HepG2 (cell line): ENCODE measurements around the gene AKNA. TPM values are rescaled to one million over a fixed set of nuclear protein-coding genes. Genes with fewer than 3 reads are reported as not detected.

ENCODE experiments used
- ATAC-seq: fragments of 200-7000 bp; cut with Tn5 transposase; 3 replicates; pipeline ENCODE4 v1.9.1; 2020; ENCODE audit warnings: mild to moderate bottlenecking, moderate library complexity
- BruUV-seq: library from RNA; stranded (reverse); fragments of 400-500 nt; replicated peaks from 2 replicates; lab custom pipeline; 2021; lab: Mats Ljungman, UMichigan
- CTCF ChIA-PET: fragments of 300-600 bp; formaldehyde crosslinking; extraction: SDS; loops from one replicate; lab custom pipeline; 2021; ENCODE audit warnings: low total read pairs, inconsistent platforms, low intra/inter-chr PET ratio; lab: Yijun Ruan, JAX
- POLR2A ChIA-PET: fragments of 350-600 bp; sonication (Branson Sonifier 250); formaldehyde crosslinking; loops from one replicate; lab custom pipeline; 2020; ENCODE audit warnings: antibody characterized with exemption, inconsistent platforms; lab: Yijun Ruan, JAX
- DNase-seq: peaks from one replicate; pipeline ENCODE4 v3.0.0-alpha.2; 2015; ENCODE audit warnings: low spot score
- FAIRE-seq: peaks from 3 replicates; lab custom pipeline; 2011; peaks lifted over from hg19 to GRCh38; lab: Jason Lieb, UNC
- H2AFZ ChIP-seq: one replicate; pipeline ENCODE4 v1.6.1; 2011; ENCODE audit warnings: low read length, inconsistent platforms
- H3K27ac ChIP-seq: fragments of 300-600 bp; 3 replicates; pipeline ENCODE4 v1.8.0; 2011; ENCODE audit warnings: mixed run types, mild to moderate bottlenecking, mixed read lengths, low read length, inconsistent platforms; ENCODE audit not compliant: insufficient read depth; ENCODE audit errors: extremely low read length
- H3K27me3 ChIP-seq, 2 experiments: fragments of 200-600 bp in 1 of 2; 2 replicates in 1 of 2; 3 replicates in 1 of 2; pipeline versions ENCODE4 v1.6.0 to v1.8.0; 2011; ENCODE audit warnings: low read length in 2 of 2, mild to moderate bottlenecking in 2 of 2, moderate library complexity in 2 of 2, inconsistent platforms in 1 of 2; ENCODE audit not compliant: insufficient read depth in 2 of 2, control insufficient read depth in 1 of 2
- H3K36me3 ChIP-seq, 2 experiments: fragments of 200-600 bp in 1 of 2; replicated peaks in 1 of 2; 2 replicates in 1 of 2; 3 replicates in 1 of 2; pipeline versions ENCODE4 v1.5.1 to v1.8.0; 2011; ENCODE audit warnings: low read length in 2 of 2, inconsistent platforms in 1 of 2; ENCODE audit not compliant: insufficient read depth in 2 of 2, control insufficient read depth in 1 of 2
- H3K4me1 ChIP-seq: 2 replicates; pipeline ENCODE4 v1.5.1; 2012; ENCODE audit warnings: low read length, inconsistent platforms; ENCODE audit not compliant: insufficient read depth
- H3K4me2 ChIP-seq: 2 replicates; pipeline ENCODE4 v1.6.0; 2011; ENCODE audit warnings: low read depth, low read length, inconsistent platforms
- H3K4me3 ChIP-seq, 3 experiments: fragments of 200-600 bp in 1 of 3; sonication (generic), shearing (Covaris generic) in 1 of 3; replicated peaks in 1 of 3; 2 replicates each; pipeline ENCODE4 v1.5.1; 2011 to 2016; ENCODE audit warnings: low read length in 3 of 3, inconsistent platforms in 2 of 3, low read depth in 2 of 3, mild to moderate bottlenecking in 2 of 3, control low read depth in 1 of 3, mixed read lengths in 1 of 3; ENCODE audit not compliant: insufficient read depth in 1 of 3
- H3K79me2 ChIP-seq: one replicate; pipeline ENCODE4 v1.6.1; 2011; ENCODE audit warnings: low read length, inconsistent platforms; ENCODE audit not compliant: insufficient read depth
- H3K9ac ChIP-seq: 2 replicates; pipeline ENCODE4 v1.6.0; 2011; ENCODE audit warnings: mild to moderate bottlenecking, low read depth, low read length, inconsistent platforms; ENCODE audit not compliant: insufficient read depth
- H3K9me3 ChIP-seq: 2 replicates; pipeline ENCODE4 v1.5.1; 2012; ENCODE audit warnings: mild to moderate bottlenecking, low read length
- H4K20me1 ChIP-seq: 2 replicates; pipeline ENCODE4 v1.6.0; 2011; ENCODE audit warnings: inconsistent platforms, mild to moderate bottlenecking, low read length, moderate library complexity; ENCODE audit not compliant: insufficient read depth
- DZIP1 ChIP-seq: sonication (generic); formaldehyde crosslinking; IDR thresholded peaks from 2 replicates; pipeline ENCODE4 v1.5.0; 2020; ENCODE audit warnings: mild to moderate bottlenecking, missing genetic modification reagents
- FOXM1 ChIP-seq: sonication (generic); formaldehyde crosslinking; IDR thresholded peaks from 2 replicates; pipeline ENCODE4 v1.5.0; 2020; ENCODE audit warnings: missing genetic modification reagents
- HIVEP1 ChIP-seq: sonication (generic); formaldehyde crosslinking; IDR thresholded peaks from 2 replicates; pipeline ENCODE4 v1.4.0; 2020; ENCODE audit warnings: mild to moderate bottlenecking, missing genetic modification reagents
- MIER2 ChIP-seq: IDR thresholded peaks from 2 replicates; pipeline ENCODE4 v1.6.1; 2016; ENCODE audit warnings: missing biosample characterization, missing genetic modification reagents
- RAD21 ChIP-seq: fragments of 450-650 bp; formaldehyde crosslinking; IDR thresholded peaks from 2 replicates; pipeline ENCODE4 v1.5.0; 2020; ENCODE audit warnings: mild to moderate bottlenecking
- REPIN1 ChIP-seq: sonication (generic); formaldehyde crosslinking; IDR thresholded peaks from 2 replicates; pipeline ENCODE4 v1.8.0; 2022; ENCODE audit warnings: missing genetic modification reagents, low read depth, mild to moderate bottlenecking, borderline replicate concordance
- SMC3 ChIP-seq: IDR thresholded peaks from 2 replicates; pipeline ENCODE4 v1.6.1; 2011; ENCODE audit warnings: low read length, improper control_type of control experiment
- SOX13 ChIP-seq, 3 experiments: fragments of 450-650 bp in 1 of 3; sonication (generic) in 1 of 3; formaldehyde crosslinking in 1 of 3; IDR thresholded peaks in 2 of 3; conservative IDR thresholded peaks in 1 of 3; 2 replicates each; pipeline versions ENCODE4 v1.5.0 to v1.6.1; 2016 to 2020; ENCODE audit warnings: antibody characterized with exemption in 1 of 3, mild to moderate bottlenecking in 1 of 3, missing compliant biosample characterization in 1 of 3, missing genetic modification reagents in 1 of 3, moderate library complexity in 1 of 3
- SP4 ChIP-seq: sonication (generic); formaldehyde crosslinking; IDR thresholded peaks from 2 replicates; pipeline ENCODE4 v1.8.1; 2023; ENCODE audit warnings: mild to moderate bottlenecking, missing genetic modification reagents
- SPEN ChIP-seq: sonication (generic); formaldehyde crosslinking; IDR thresholded peaks from 2 replicates; pipeline ENCODE4 v1.5.1; 2020; ENCODE audit warnings: low read depth, mild to moderate bottlenecking, missing genetic modification reagents
- TBP ChIP-seq: sonication (generic); formaldehyde crosslinking; IDR thresholded peaks from 2 replicates; pipeline ENCODE4 v1.5.0; 2020; ENCODE audit warnings: missing genetic modification reagents
- TEAD2 ChIP-seq: sonication (generic); formaldehyde crosslinking; IDR thresholded peaks from 2 replicates; pipeline ENCODE4 v1.9.0; 2021; ENCODE audit warnings: missing genetic modification reagents
- XRCC5 ChIP-seq: fragments of 200-400 bp; formaldehyde crosslinking; optimal IDR thresholded peaks from 2 replicates; pipeline ENCODE3; 2017; ENCODE audit warnings: mild to moderate bottlenecking, low read length
- ZFX ChIP-seq: sonication (generic); formaldehyde crosslinking; IDR thresholded peaks from 2 replicates; pipeline ENCODE4 v1.4.0; 2020; ENCODE audit warnings: mild to moderate bottlenecking, low read depth, missing genetic modification reagents, moderate library complexity
- ZNF264 ChIP-seq: sonication (generic); formaldehyde crosslinking; IDR thresholded peaks from 2 replicates; pipeline ENCODE4 v1.4.0; 2020; ENCODE audit warnings: missing genetic modification reagents
- ZNF331 ChIP-seq: sonication (generic); formaldehyde crosslinking; IDR thresholded peaks from 2 replicates; pipeline ENCODE4 v1.4.0; 2020; ENCODE audit warnings: missing genetic modification reagents
- WGBS: methylation state at CpG from one replicate; pipeline ENCODE4 v1.1.6; 2017; ENCODE audit warnings: low lambda C conversion rate; 5-methylcytosine and 5-hydroxymethylcytosine counted together
- in situ Hi-C: cut with HindIII; loops from 2 replicates; pipeline ENCODE4 v1.10.0; 2017; ENCODE audit warnings: low pct_unique_long_range_greater_than_20kb; ENCODE audit not compliant: extremely low pct_ligation_motif_present
- intact Hi-C: fragments of 100-400 bp; cut with micrococcal nuclease; formaldehyde crosslinking; loops from one replicate; pipeline ENCODE4 v1.10.0; 2022; ENCODE audit not compliant: unreplicated experiment
- polyA plus RNA-seq, 8 experiments: library from polyadenylated mRNA; depleted of rRNA in 3 of 8; stranded (reverse) in 7 of 8; unstranded in 1 of 8; fragments of >200 nt; fragmentation: Illumina TruSeq in 4 of 8; extraction: Trizol in 4 of 8; gene quantifications; 2 replicates each; pipeline versions ENCODE4 v1.2.1 to v1.2.3, GENCODE V29; 2011 to 2016; ENCODE audit warnings: low read depth in 4 of 8, missing spikeins in 1 of 8, mixed read lengths in 1 of 8; ENCODE audit not compliant: insufficient read depth in 1 of 8
- total RNA-seq, 5 experiments: library from RNA; depleted of rRNA; stranded (reverse); fragments of >200 nt; fragmentation: Illumina TruSeq; extraction: Trizol; gene quantifications; 2 replicates each; pipeline ENCODE4 v1.2.3, GENCODE V29; 2016; ENCODE audit warnings: low read depth in 1 of 5

Gene AKNA
- total and polyA plus RNA-seq, 2 of the 13 experiments (the other 11 are each of a cell fraction or from before 2014, with no cell fraction given) = 3.0 to 3.1 TPM

DNA sequence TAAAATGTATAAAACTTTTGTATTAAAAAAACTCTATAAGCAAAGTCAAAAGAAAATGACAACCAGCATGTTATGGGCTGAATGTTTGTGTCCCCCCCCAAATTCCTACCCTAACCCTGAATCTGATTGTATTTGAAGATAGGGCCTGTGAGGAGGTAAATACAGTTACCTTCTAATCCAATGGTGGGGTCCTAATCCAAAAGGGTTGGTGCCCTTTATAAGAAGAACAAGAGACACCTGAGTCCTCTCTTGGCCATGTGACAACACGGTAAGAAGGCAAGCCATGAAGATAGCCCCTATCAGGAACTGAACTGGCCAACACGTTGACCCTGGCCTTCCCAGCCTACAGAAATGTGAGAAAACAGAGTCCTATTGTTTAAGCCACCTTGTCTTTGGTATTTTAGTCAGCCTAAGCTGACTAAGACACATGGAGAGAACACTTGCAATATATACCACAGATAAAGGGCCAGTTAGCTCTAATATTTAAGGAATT, 49.7 kb upstream of the AKNA start:
- intact Hi-C loops (no loop called here), in situ Hi-C loops (loop anchor here (10.0 to 25.0 kb wide), 2 partner anchors 217 to 575 kb away; partner anchors contain the start of gene TEX53)
- TF ChIP-seq HIVEP1 (CRISPR knock-in tag) = no peak
- peak; percentile 97 for TF ChIP-seq ZNF264 (CRISPR knock-in tag)
- TF ChIP-seq TBP (CRISPR knock-in tag) = no peak
- TF ChIP-seq TEAD2 (CRISPR knock-in tag) = no peak
- TF ChIP-seq SOX13 (IDR thresholded peaks at IDR 0.05) = no peak
- peak in 1 of 2 experiments; percentile 27; a peak in 1 of 4 replicates for TF ChIP-seq SOX13 (CRISPR knock-in tag; conservative IDR thresholded peaks at IDR 0.05 in 1 of 2, IDR thresholded peaks at IDR 0.05 in 1 of 2)
- no peak for TF ChIP-seq FOXM1 (CRISPR knock-in tag)
- no peak overlapping the region for H2AFZ ChIP-seq
- no peaks in the 10 kb centered on the region for H3K27me3 ChIP-seq
- H3K9ac ChIP-seq = no peak overlapping the region
- ChIA-PET POLR2A (no interaction called here), CTCF (no interaction called here)
- no peak overlapping the region for H3K27ac ChIP-seq
- H3K9me3 ChIP-seq = no peaks in the 10 kb centered on the region
- H4K20me1 ChIP-seq = no peaks in the 10 kb centered on the region
- no peaks in the 10 kb centered on the region for H3K79me2 ChIP-seq
- no peak overlapping the region for H3K4me3 ChIP-seq
- peak; percentile 14 for DNase-seq
- 24% methylated on average over 2 of the region's 2 CpGs for WGBS
- H3K4me2 ChIP-seq = no peak overlapping the region
- no peaks in the 10 kb centered on the region for H3K36me3 ChIP-seq
- ATAC-seq = peak; percentile 46; the same call in 2 of the 3 replicates
- BruUV-seq = no TSS peak
- H3K4me1 ChIP-seq = peaks cover 29% of the 10 kb centered on the region
- FAIRE-seq = no peak

- CTCF ChIA-PET = interaction anchor here (2.8 kb wide), 1 partner anchor 219 kb away, joined by 11 read pairs; no protein-coding TSS in a partner anchor
- 26% methylated on average over 9 of the region's 9 CpGs for WGBS
- peak; percentile 87 for ATAC-seq
- intact Hi-C loops = loop anchor here (1.0 to 2.0 kb wide), 3 partner anchors 52 to 218 kb away; no protein-coding TSS in a partner anchor
- H3K36me3 ChIP-seq = no peaks in the 10 kb centered on the region
- no peaks in the 10 kb centered on the region for H4K20me1 ChIP-seq
- no peak overlapping the region for H3K4me3 ChIP-seq
- no peaks in the 10 kb centered on the region for H3K9me3 ChIP-seq
- no peaks in the 10 kb centered on the region for H3K79me2 ChIP-seq
- peaks cover 29% of the 10 kb centered on the region for H3K4me1 ChIP-seq
- no TSS peak for BruUV-seq
- POLR2A ChIA-PET = no interaction called here
- DNase-seq = peak; percentile 33
- no peaks in the 10 kb centered on the region for H3K27me3 ChIP-seq
- no peak overlapping the region for H2AFZ ChIP-seq
- peak overlapping the region; percentile 44 for H3K4me2 ChIP-seq
- no peak overlapping the region for H3K9ac ChIP-seq
- no peak overlapping the region for H3K27ac ChIP-seq
- in situ Hi-C loops = loop anchor here (10.0 to 25.0 kb wide), 2 partner anchors 220 to 577 kb away; partner anchors contain the start of gene TEX53
- FAIRE-seq = peak; percentile 93
- TF ChIP-seq SP4 (CRISPR knock-in tag) = peak; percentile 38; the same call in 1 of the 2 replicates
- TF ChIP-seq ZFX (CRISPR knock-in tag) = 0 out of 2 replicates have a peak, but pooled peaks have one; percentile 22
- 0 out of 2 replicates have a peak, but pooled peaks have one; percentile 19 for TF ChIP-seq ZNF331
- peak; percentile 37; the same call in 1 of the 2 replicates for TF ChIP-seq SPEN (CRISPR knock-in tag)
- peak; percentile 54 for TF ChIP-seq XRCC5
- TF ChIP-seq REPIN1 (CRISPR knock-in tag) = 0 out of 2 replicates have a peak, but pooled peaks have one; percentile 41
- TF ChIP-seq SMC3 = peak; percentile 70
- TF ChIP-seq RAD21 (CRISPR knock-in tag) = peak; percentile 75
- TF ChIP-seq MIER2 (CRISPR knock-in tag) = 0 out of 2 replicates have a peak, but pooled peaks have one; percentile 8
- TF ChIP-seq DZIP1 (CRISPR knock-in tag) = no peak
These were observed 47.1 kb upstream of the AKNA start for GRCh38 chr9:114434878-114435311.
